Measurements from ENCODE around the gene SEC14L1. TPM values are rescaled to one million over a fixed set of nuclear protein-coding genes. Genes with fewer than 3 reads are reported as not detected.
A peak's percentile ranks its signal among the peaks of the same experiment; 100 is the strongest.

The SEC14L1 gene
- total RNA-seq, 4 donors from 2014 or later = 38.4 to 86.1 (median 40.1) TPM

GRCh38 chr17:77126519-77126918 lies 14.2 kb upstream of the SEC14L1 start:
- Histone ChIP-seq H3K36me3 (no peaks in the 10 kb centered on the region), H3K27ac (peak overlapping the region in 2 of 4 donors; percentile 61 to 73), H3K9me3 (no peaks in the 10 kb centered on the region), H3K27me3 (no peaks in the 10 kb centered on the region), H3K4me1 (peaks cover 0 to 43% (median 4%) of the 10 kb centered on the region in 3 donors), H3K4me3 (no peak overlapping the region)
- no peak for ATAC-seq
- TF ChIP-seq CTCF (IDR thresholded peaks at IDR 0.05) = no peak
- TF ChIP-seq POLR2AphosphoS5 (IDR thresholded peaks at IDR 0.05) = no peak
- no peak for TF ChIP-seq EP300 (IDR thresholded peaks at IDR 0.05)
- TF ChIP-seq POLR2A (IDR thresholded peaks at IDR 0.05) = no peak
- WGBS, 2 donors (ENCODE audit: low coverage in 1 of 2) = 67 to 100% methylated on average over 2 to 4 of the region's 7 CpGs

GRCh38 chr17:77127735-77128361 lies 12.9 kb upstream of the SEC14L1 start:
- Histone ChIP-seq H3K4me3 (peak overlapping the region in 1 of 2 donors; percentile 13), H3K4me1 (peaks cover 0 to 46% (median 4%) of the 10 kb centered on the region in 3 donors), H3K36me3 (no peaks in the 10 kb centered on the region), H3K9me3 (no peaks in the 10 kb centered on the region), H3K27me3 (no peaks in the 10 kb centered on the region), H3K27ac (peak overlapping the region in 3 of 4 donors; percentile 58 to 73 (median 63))
- WGBS, 2 donors (ENCODE audit: low coverage in 1 of 2) = 83 to 88% methylated on average over 3 to 11 of the region's 18 CpGs
- peak; percentile 77 for ATAC-seq
- TF ChIP-seq CTCF (IDR thresholded peaks at IDR 0.05) (no peak), POLR2AphosphoS5 (IDR thresholded peaks at IDR 0.05) (no peak), POLR2A (IDR thresholded peaks at IDR 0.05) (peak in 1 of 2 donors; percentile 18)

- Histone ChIP-seq H3K36me3 (no peaks in the 10 kb centered on the region), H3K4me1 (peaks cover 0 to 46% (median 4%) of the 10 kb centered on the region in 3 donors), H3K4me3 (no peak overlapping the region), H3K27me3 (no peaks in the 10 kb centered on the region), H3K27ac (peak overlapping the region in 3 of 4 donors; percentile 58 to 73 (median 60)), H3K9me3 (no peaks in the 10 kb centered on the region)
- TF ChIP-seq CTCF (IDR thresholded peaks at IDR 0.05) (no peak), EP300 (IDR thresholded peaks at IDR 0.05) (no peak), POLR2AphosphoS5 (IDR thresholded peaks at IDR 0.05) (no peak), POLR2A (IDR thresholded peaks at IDR 0.05) (no peak)
- no peak for ATAC-seq
- WGBS, 2 donors (ENCODE audit: low coverage in 1 of 2) = 48 to 50% methylated on average over 9 of the region's 10 CpGs
Observed at GRCh38 chr17:77128896-77129567, 11.7 kb upstream of the SEC14L1 start.

- Histone ChIP-seq H3K27me3 (no peaks in the 10 kb centered on the region), H3K9me3 (no peaks in the 10 kb centered on the region), H3K4me1 (peaks cover 0 to 38% (median 4%) of the 10 kb centered on the region in 3 donors), H3K36me3 (no peaks in the 10 kb centered on the region), H3K4me3 (no peak overlapping the region), H3K27ac (peak overlapping the region in 3 of 4 donors; percentile 58 to 73 (median 60))
- no peak for ATAC-seq
- TF ChIP-seq CTCF (IDR thresholded peaks at IDR 0.05) (no peak), POLR2AphosphoS5 (IDR thresholded peaks at IDR 0.05) (no peak), EP300 (IDR thresholded peaks at IDR 0.05) (no peak), POLR2A (IDR thresholded peaks at IDR 0.05) (no peak)
- 48 to 61% methylated on average over 7 of the region's 13 CpGs for WGBS, 2 donors (ENCODE audit: low coverage in 1 of 2)
Observed at GRCh38 chr17:77129568-77130301, 11.0 kb upstream of the SEC14L1 start.
